ENCODE results near the gene ADAMTS2.

GRCh38 chr5:179273073-179273435, 72.2 kb downstream of the ADAMTS2 start:
- TF ChIP-seq POLR2A (IDR thresholded peaks at IDR 0.05; ENCODE audit: low read depth, low read length) (no peak), POLR2AphosphoS5 (IDR thresholded peaks at IDR 0.05; ENCODE audit: low read depth, low read length) (no peak)

Data from GM12891 (cell line).